B cell (primary cell): ENCODE measurements around the gene C19orf12. TPM values are rescaled to one million over a fixed set of nuclear protein-coding genes. Genes with fewer than 3 reads are reported as not detected.

Experiments used
- ATAC-seq: fragments of 200-7000 bp; cut with Tn5 transposase; one replicate; pipeline ENCODE4 v1.10.0; 2021; ENCODE audit warnings: low read depth, mild to moderate bottlenecking, moderate number of reproducible peaks, moderate library complexity
- CTCF ChIA-PET: fragments of 350-600 bp; sonication (Branson Sonifier 250); formaldehyde crosslinking; loops from one replicate; lab custom pipeline; 2021; ENCODE audit warnings: antibody characterized with exemption, inconsistent platforms; lab: Charles Lee
- POLR2A ChIA-PET: fragments of 350-600 bp; sonication (Branson Sonifier 250); formaldehyde crosslinking; loops from one replicate; lab custom pipeline; 2021; ENCODE audit warnings: antibody characterized with exemption; lab: Charles Lee
- DNase-seq: peaks from one replicate; pipeline ENCODE4 v3.0.0; 2013
- H2AFZ ChIP-seq: 2 replicates; pipeline ENCODE4 v1.6.1; 2012; ENCODE audit warnings: mild to moderate bottlenecking, low read depth, low read length; ENCODE audit not compliant: insufficient read depth, poor library complexity, severe bottlenecking
- H3K27ac ChIP-seq, 2 donors: 1 replicate in 1 of 2; 2 replicates in 1 of 2; pipeline ENCODE4 v1.5.1; 2012 to 2013; ENCODE audit warnings: low read length in 2 of 2, mild to moderate bottlenecking in 2 of 2, moderate library complexity in 1 of 2
- H3K27me3 ChIP-seq, 4 experiments: fragments of 200-600 bp in 1 of 4; sonication (generic) in 1 of 4; replicated peaks in 1 of 4; 1 replicate in 2 of 4; 2 replicates in 2 of 4; pipeline versions ENCODE4 v1.6.1 to v1.7.0; 2013 to 2016; ENCODE audit warnings: low read length in 3 of 4, mild to moderate bottlenecking in 2 of 4, mixed read lengths in 1 of 4, moderate library complexity in 1 of 4; ENCODE audit not compliant: insufficient read depth in 4 of 4, control insufficient read depth in 3 of 4; ENCODE audit errors: control extremely low read depth in 1 of 4
- H3K36me3 ChIP-seq, 2 experiments: replicated peaks in 1 of 2; 1 replicate in 1 of 2; 2 replicates in 1 of 2; pipeline versions ENCODE4 v1.6.1 to v1.7.1; 2013; ENCODE audit warnings: low read length in 1 of 2; ENCODE audit not compliant: insufficient read depth in 2 of 2, control insufficient read depth in 1 of 2; ENCODE audit errors: control extremely low read depth in 1 of 2, extremely low read depth in 1 of 2
- H3K4me1 ChIP-seq, 2 donors: fragments of 200-600 bp in 1 of 2; sonication (generic) in 1 of 2; 1 replicate in 1 of 2; 2 replicates in 1 of 2; pipeline versions ENCODE4 v1.5.1 to v1.6.1; 2013 to 2017; ENCODE audit warnings: low read length in 2 of 2; ENCODE audit not compliant: control insufficient read depth in 2 of 2, insufficient read depth in 2 of 2
- H3K4me2 ChIP-seq: replicated peaks from 2 replicates; pipeline ENCODE3; 2012; ENCODE audit warnings: mild to moderate bottlenecking, low read depth, low read length; ENCODE audit not compliant: poor library complexity, severe bottlenecking
- H3K4me3 ChIP-seq, 5 experiments: fragments of 200-600 bp in 1 of 5; sonication (generic) in 1 of 5; 1 replicate in 3 of 5; 2 replicates in 2 of 5; pipeline versions ENCODE4 v1.5.1 to v1.7.0; 2011 to 2016; ENCODE audit warnings: low read length in 4 of 5, mild to moderate bottlenecking in 4 of 5, low read depth in 2 of 5, control low read depth in 1 of 5, moderate library complexity in 1 of 5; ENCODE audit not compliant: insufficient read depth in 1 of 5; ENCODE audit errors: control extremely low read depth in 1 of 5, extremely low read depth in 1 of 5
- H3K79me2 ChIP-seq: fragments of 200-600 bp; sonication (generic); one replicate; pipeline ENCODE4 v1.6.0; 2016; ENCODE audit warnings: low read length; ENCODE audit not compliant: control insufficient read depth, insufficient read depth
- H3K9ac ChIP-seq: fragments of 200-600 bp; sonication (generic); 2 replicates; pipeline ENCODE4 v1.6.1; 2017; ENCODE audit warnings: mild to moderate bottlenecking, low read length, moderate library complexity
- H3K9me3 ChIP-seq, 3 donors: one replicate each; pipeline versions ENCODE4 v1.6.1 to v1.7.1; 2013; ENCODE audit warnings: low read length in 2 of 3; ENCODE audit not compliant: control insufficient read depth in 2 of 3, insufficient read depth in 1 of 3; ENCODE audit errors: control extremely low read depth in 1 of 3
- H4K20me1 ChIP-seq: 2 replicates; pipeline ENCODE4 v1.6.0; 2012; ENCODE audit warnings: mild to moderate bottlenecking, low read length; ENCODE audit not compliant: insufficient read depth, control insufficient read depth, poor library complexity, severe bottlenecking
- H3K27ac Mint-ChIP-seq: one replicate; pipeline ENCODE4 v1.8.0; 2021; ENCODE audit warnings: mixed read lengths
- H3K27me3 Mint-ChIP-seq: one replicate; pipeline ENCODE4 v1.8.0; 2021; ENCODE audit warnings: mixed read lengths
- H3K4me1 Mint-ChIP-seq: one replicate; pipeline ENCODE4 v1.8.0; 2021; ENCODE audit warnings: mixed read lengths
- H3K4me3 Mint-ChIP-seq: one replicate; pipeline ENCODE4 v1.8.0; 2021; ENCODE audit warnings: mixed read lengths
- H3K9me3 Mint-ChIP-seq: one replicate; pipeline ENCODE4 v1.8.0; 2022; ENCODE audit warnings: mixed read lengths; ENCODE audit not compliant: insufficient read depth
- CTCF ChIP-seq: fragments of 200-600 bp; IDR thresholded peaks from one replicate; pipeline ENCODE4 v1.8.0; 2022; ENCODE audit warnings: antibody characterized with exemption, mild to moderate bottlenecking
- EZH2 ChIP-seq: IDR thresholded peaks from 2 replicates; pipeline ENCODE4 v1.6.1; 2012; ENCODE audit warnings: borderline replicate concordance, low read depth, mild to moderate bottlenecking, moderate library complexity, low read length; ENCODE audit not compliant: insufficient read depth, poor library complexity, severe bottlenecking
- WGBS: methylation state at CpG from one replicate; pipeline ENCODE4 v1.1.5; 2013; ENCODE audit warnings: missing lambda C conversion rate; ENCODE audit not compliant: insufficient coverage; 5-methylcytosine and 5-hydroxymethylcytosine counted together
- intact Hi-C: fragments of 100-400 bp; cut with micrococcal nuclease; formaldehyde crosslinking; loops from one replicate; pipeline ENCODE4 v1.10.0; 2022
- polyA plus RNA-seq: library from polyadenylated mRNA; depleted of rRNA; stranded (reverse); fragments of >200 nt; gene quantifications from 2 replicates; pipeline ENCODE4 v1.2.3, GENCODE V29; 2012
- total RNA-seq, 2 donors: library from RNA; stranded (reverse); fragments of 120-200 nt in 1 of 2; gene quantifications; 1 replicate in 1 of 2; 2 replicates in 1 of 2; pipeline versions ENCODE4 v1.2.3 to v1.2.4, GENCODE V29; 2013 to 2022

Gene C19orf12
- total and polyA plus RNA-seq, 2 donors (not counting 1 experiment from before 2014, with no cell fraction given): 12.6 to 29.4 TPM

- Mint-ChIP-seq H3K4me1 (peaks cover 27% of the 10 kb centered on the region), H3K4me3 (peak overlapping the region; percentile 87), H3K27me3 (no peaks in the 10 kb centered on the region), H3K9me3 (no peaks in the 10 kb centered on the region), H3K27ac (peak overlapping the region; percentile 80)
- DNase-seq: no peak
- intact Hi-C loops: loop anchor here (2.0 to 10.0 kb wide), 3 partner anchors 17 to 151 kb away; partner anchors contain the start of gene CCNE1
- H3K36me3 ChIP-seq: no peaks in the 10 kb centered on the region
- H3K79me2 ChIP-seq: peaks cover 37% of the 10 kb centered on the region
- peak overlapping the region; percentile 91 for H3K9ac ChIP-seq
- peak overlapping the region; percentile 100 for H3K4me2 ChIP-seq
- ChIA-PET CTCF (interaction anchor here (1.5 to 10.1 kb wide), 8 partner anchors 27 to 66 kb away, joined by 3 to 116 read pairs (median 8); partner anchors contain the start of genes C19orf12 and POP4), POLR2A (interaction anchor here (1.8 kb wide), 1 partner anchor 52 kb away, joined by 8 read pairs; the partner anchor contains the start of gene C19orf12)
- H3K4me3 ChIP-seq: peak overlapping the region in 4 of 5 experiments; percentile 49 to 87 (median 76)
- TF ChIP-seq CTCF (no peak), EZH2 (no peak)
- H3K27ac ChIP-seq: no peak overlapping the region
- H2AFZ ChIP-seq: peak overlapping the region; percentile 92
- H3K27me3 ChIP-seq: no peaks in the 10 kb centered on the region
- ATAC-seq: no peak
- peaks cover 31 to 42% of the 10 kb centered on the region in 2 donors for H3K4me1 ChIP-seq
- H4K20me1 ChIP-seq: no peaks in the 10 kb centered on the region
- peaks cover 0 to 5% (median 0%) of the 10 kb centered on the region in 3 donors for H3K9me3 ChIP-seq
- WGBS: 97% methylated on average over 16 of the region's 19 CpGs
Measured at GRCh38 chr19:29663861-29664752, 51.0 kb downstream of the C19orf12 start.
